Measurements from ENCODE around the gene GFRA4.

The GFRA4 gene

GRCh38 chr20:3655131-3655405 is 8.1 kb downstream of the GFRA4 start:
- DNase-seq (ENCODE audit: extremely low read depth in 1 of 2, low read depth in 1 of 2): no peak

GRCh38 chr20:3654326-3655130 is 8.7 kb downstream of the GFRA4 start:
- DNase-seq (ENCODE audit: extremely low read depth in 1 of 2, low read depth in 1 of 2): no peak

GRCh38 chr20:3653921-3654320 is 9.3 kb downstream of the GFRA4 start:
- no peak for DNase-seq (ENCODE audit: extremely low read depth in 1 of 2, low read depth in 1 of 2)

- no peak for DNase-seq (ENCODE audit: extremely low read depth in 1 of 2, low read depth in 1 of 2)
Observed at GRCh38 chr20:3652676-3653596, 10.3 kb downstream of the GFRA4 start.

- DNase-seq (ENCODE audit: extremely low read depth in 1 of 2, low read depth in 1 of 2): no peak
Observed at GRCh38 chr20:3652221-3652620, 11.0 kb downstream of the GFRA4 start.

- DNase-seq (ENCODE audit: extremely low read depth in 1 of 2, low read depth in 1 of 2): no peak
Observed at GRCh38 chr20:3651204-3651962, 11.8 kb downstream of the GFRA4 start.

GRCh38 chr20:3648951-3649350 is 14.2 kb downstream of the GFRA4 start:
- no peak for DNase-seq (ENCODE audit: extremely low read depth in 1 of 2, low read depth in 1 of 2)

- no peak for DNase-seq (ENCODE audit: extremely low read depth in 1 of 2, low read depth in 1 of 2)
Observed at GRCh38 chr20:3647473-3647872, 15.7 kb downstream of the GFRA4 start.

GRCh38 chr20:3646651-3647050 is 16.5 kb downstream of the GFRA4 start:
- DNase-seq (ENCODE audit: extremely low read depth in 1 of 2, low read depth in 1 of 2): no peak

GRCh38 chr20:3646067-3646440 is 17.1 kb downstream of the GFRA4 start:
- no peak for DNase-seq (ENCODE audit: extremely low read depth in 1 of 2, low read depth in 1 of 2)

- no peak for DNase-seq (ENCODE audit: extremely low read depth in 1 of 2, low read depth in 1 of 2)
Observed at GRCh38 chr20:3645309-3646066, 17.7 kb downstream of the GFRA4 start.

GRCh38 chr20:3640259-3640658 is 22.9 kb downstream of the GFRA4 start:
- no peak for DNase-seq (ENCODE audit: extremely low read depth in 1 of 2, low read depth in 1 of 2)

GRCh38 chr20:3635346-3635745 is 27.9 kb downstream of the GFRA4 start:
- no peak for DNase-seq (ENCODE audit: extremely low read depth in 1 of 2, low read depth in 1 of 2)

GRCh38 chr20:3633913-3634478 is 29.2 kb downstream of the GFRA4 start:
- no peak for DNase-seq (ENCODE audit: extremely low read depth in 1 of 2, low read depth in 1 of 2)

GRCh38 chr20:3632311-3633004 is 30.7 kb downstream of the GFRA4 start:
- DNase-seq (ENCODE audit: extremely low read depth in 1 of 2, low read depth in 1 of 2): no peak

GRCh38 chr20:3631534-3631933 is 31.7 kb downstream of the GFRA4 start:
- no peak for DNase-seq (ENCODE audit: extremely low read depth in 1 of 2, low read depth in 1 of 2)

GRCh38 chr20:3630429-3630828 is 32.8 kb downstream of the GFRA4 start:
- DNase-seq (ENCODE audit: extremely low read depth in 1 of 2, low read depth in 1 of 2): no peak

GRCh38 chr20:3629893-3630292 is 33.3 kb downstream of the GFRA4 start:
- no peak for DNase-seq (ENCODE audit: extremely low read depth in 1 of 2, low read depth in 1 of 2)

- DNase-seq (ENCODE audit: extremely low read depth in 1 of 2, low read depth in 1 of 2): no peak
Observed at GRCh38 chr20:3628502-3629314, 34.5 kb downstream of the GFRA4 start.
